ENCODE measurements around the gene HSF5. TPM values are rescaled to one million over a fixed set of nuclear protein-coding genes. Genes with fewer than 3 reads are reported as not detected.
A peak's percentile ranks its signal among the peaks of the same experiment; 100 is the strongest.

The HSF5 gene
- total RNA-seq, 1 donor from 2014 or later: not detected

DNA sequence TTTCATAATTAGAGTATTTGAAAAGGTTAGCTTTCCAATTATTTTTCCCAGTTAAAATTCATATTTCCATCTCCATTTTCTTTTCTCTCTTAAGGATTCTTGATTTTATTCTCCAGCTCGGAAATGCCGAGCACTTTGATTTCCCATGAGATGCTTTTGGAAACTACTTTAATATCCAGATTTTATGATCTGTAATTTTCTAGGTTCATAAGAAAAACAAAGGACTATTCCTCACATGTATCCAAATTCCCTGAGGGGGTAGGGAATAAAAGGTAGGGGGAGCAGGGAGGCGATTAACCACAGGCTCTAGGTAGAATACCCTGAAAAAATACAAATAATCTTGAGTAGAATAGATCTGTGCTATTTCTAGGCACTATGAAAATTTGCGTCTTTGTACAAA is 71.8 kb downstream of the HSF5 start:
- Histone ChIP-seq H3K27me3 (ENCODE audit: low read depth) (peaks cover 16% of the 10 kb centered on the region), H3K9me3 (replicated peaks) (no peaks in the 10 kb centered on the region), H3K36me3 (no peaks in the 10 kb centered on the region), H3K27ac (replicated peaks) (peak overlapping the region; percentile 71), H3K4me3 (peak overlapping the region; percentile 64), H3K4me1 (peaks cover 7% of the 10 kb centered on the region)
- no peak for DNase-seq
- TF ChIP-seq, protein P1, sequence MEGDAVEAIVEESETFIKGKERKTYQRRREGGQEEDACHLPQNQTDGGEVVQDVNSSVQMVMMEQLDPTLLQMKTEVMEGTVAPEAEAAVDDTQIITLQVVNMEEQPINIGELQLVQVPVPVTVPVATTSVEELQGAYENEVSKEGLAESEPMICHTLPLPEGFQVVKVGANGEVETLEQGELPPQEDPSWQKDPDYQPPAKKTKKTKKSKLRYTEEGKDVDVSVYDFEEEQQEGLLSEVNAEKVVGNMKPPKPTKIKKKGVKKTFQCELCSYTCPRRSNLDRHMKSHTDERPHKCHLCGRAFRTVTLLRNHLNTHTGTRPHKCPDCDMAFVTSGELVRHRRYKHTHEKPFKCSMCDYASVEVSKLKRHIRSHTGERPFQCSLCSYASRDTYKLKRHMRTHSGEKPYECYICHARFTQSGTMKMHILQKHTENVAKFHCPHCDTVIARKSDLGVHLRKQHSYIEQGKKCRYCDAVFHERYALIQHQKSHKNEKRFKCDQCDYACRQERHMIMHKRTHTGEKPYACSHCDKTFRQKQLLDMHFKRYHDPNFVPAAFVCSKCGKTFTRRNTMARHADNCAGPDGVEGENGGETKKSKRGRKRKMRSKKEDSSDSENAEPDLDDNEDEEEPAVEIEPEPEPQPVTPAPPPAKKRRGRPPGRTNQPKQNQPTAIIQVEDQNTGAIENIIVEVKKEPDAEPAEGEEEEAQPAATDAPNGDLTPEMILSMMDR (IDR thresholded peaks at IDR 0.05; ENCODE audit: borderline replicate concordance): no peak
- intact Hi-C loops (cut with micrococcal nuclease): no loop called here

DNA sequence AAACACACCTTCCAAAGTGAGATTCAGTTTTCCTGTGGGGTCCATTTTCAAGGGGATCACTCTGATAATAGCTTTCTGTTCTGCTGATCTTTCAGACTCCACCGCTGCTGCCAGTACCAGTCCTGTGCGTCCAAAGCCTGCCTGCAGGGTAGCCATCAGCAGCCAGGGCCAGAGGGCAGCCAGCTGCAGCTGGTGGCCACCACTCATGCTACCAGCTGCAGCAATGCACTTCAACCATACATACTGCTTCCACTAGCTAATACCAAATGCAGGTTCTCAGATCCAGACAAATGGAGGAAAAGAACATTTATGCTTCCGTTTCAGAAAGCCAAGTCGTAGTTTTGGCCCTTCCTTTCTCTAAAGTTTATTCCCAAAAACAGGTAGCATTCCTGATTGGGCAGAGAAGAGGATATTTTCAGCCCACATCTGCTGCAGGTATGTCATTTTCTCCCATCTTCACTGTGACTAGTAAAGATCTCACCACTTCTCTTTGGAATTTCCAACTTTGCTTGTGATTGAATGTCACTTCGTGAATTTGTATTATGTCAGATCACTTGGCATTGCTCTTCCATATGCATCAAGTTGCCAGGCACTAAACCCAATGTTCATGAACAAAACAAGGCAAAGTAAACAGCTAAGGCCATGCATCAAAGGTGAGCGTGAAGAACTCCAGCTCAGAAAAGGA is 72.7 kb downstream of the HSF5 start:
- peaks cover 10% of the 10 kb centered on the region for H3K27me3 ChIP-seq (ENCODE audit: low read depth)
- H3K36me3 ChIP-seq: no peaks in the 10 kb centered on the region
- peak overlapping the region; percentile 71 for H3K27ac ChIP-seq (replicated peaks)
- H3K4me1 ChIP-seq: peaks cover 7% of the 10 kb centered on the region
- DNase-seq: peak; percentile 26
- TF ChIP-seq, protein P1 (IDR thresholded peaks at IDR 0.05; ENCODE audit: borderline replicate concordance): peak; percentile 35
- peak overlapping the region; percentile 64 for H3K4me3 ChIP-seq
- intact Hi-C loops (cut with micrococcal nuclease): no loop called here
- no peaks in the 10 kb centered on the region for H3K9me3 ChIP-seq (replicated peaks)

DNA sequence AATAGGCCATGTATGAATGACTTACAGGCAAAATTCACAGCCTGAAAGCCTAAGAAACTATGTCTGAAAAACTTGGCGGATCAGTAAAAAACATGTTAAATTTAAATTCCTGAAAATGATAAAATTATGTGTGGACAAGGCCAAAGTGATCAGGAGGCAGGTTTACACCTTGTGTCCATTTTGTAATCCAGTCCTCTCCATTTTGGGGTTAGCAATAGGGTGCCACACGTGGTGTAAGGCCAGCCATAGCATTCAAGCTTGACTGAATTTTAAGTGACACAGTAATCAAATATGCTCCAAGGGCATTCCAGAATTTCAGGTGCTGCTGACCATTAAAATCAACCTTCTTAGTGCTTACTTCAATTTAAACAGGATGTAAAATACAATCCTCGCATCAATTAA is 73.6 kb downstream of the HSF5 start:
- H3K27me3 ChIP-seq (ENCODE audit: low read depth): peaks cover 5% of the 10 kb centered on the region
- peak overlapping the region; percentile 64 for H3K4me3 ChIP-seq
- TF ChIP-seq, protein P1 (IDR thresholded peaks at IDR 0.05; ENCODE audit: borderline replicate concordance): no peak
- H3K9me3 ChIP-seq (replicated peaks): no peaks in the 10 kb centered on the region
- intact Hi-C loops (cut with micrococcal nuclease): no loop called here
- H3K27ac ChIP-seq (replicated peaks): no peak overlapping the region
- peaks cover 7% of the 10 kb centered on the region for H3K4me1 ChIP-seq
- DNase-seq: no peak
- H3K36me3 ChIP-seq: no peaks in the 10 kb centered on the region

DNA sequence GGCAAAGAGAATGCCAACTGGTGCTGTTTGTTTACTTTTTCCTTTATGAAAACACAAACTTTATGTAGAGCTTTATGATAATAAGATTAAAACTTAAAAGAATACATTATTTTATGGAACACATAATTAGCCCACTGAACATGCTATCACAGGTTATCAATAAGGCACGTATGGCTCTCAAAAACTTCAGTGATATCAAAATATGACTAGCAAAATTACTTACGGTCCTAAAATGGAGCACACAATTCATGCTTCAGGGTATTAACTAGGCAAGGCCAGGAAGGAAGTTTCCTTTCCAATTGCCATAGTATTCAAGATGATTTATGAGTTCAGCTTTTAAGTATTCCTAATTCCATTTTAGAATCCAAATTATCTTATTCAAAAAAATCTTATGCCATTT is 74.5 kb downstream of the HSF5 start:
- no peaks in the 10 kb centered on the region for H3K9me3 ChIP-seq (replicated peaks)
- no peak for DNase-seq
- intact Hi-C loops (cut with micrococcal nuclease): no loop called here
- no peaks in the 10 kb centered on the region for H3K36me3 ChIP-seq
- TF ChIP-seq, protein P1 (IDR thresholded peaks at IDR 0.05; ENCODE audit: borderline replicate concordance): no peak
- H3K27me3 ChIP-seq (ENCODE audit: low read depth): peaks cover 5% of the 10 kb centered on the region
- no peak overlapping the region for H3K27ac ChIP-seq (replicated peaks)
- peak overlapping the region; percentile 64 for H3K4me3 ChIP-seq
- peaks cover 7% of the 10 kb centered on the region for H3K4me1 ChIP-seq

DNA sequence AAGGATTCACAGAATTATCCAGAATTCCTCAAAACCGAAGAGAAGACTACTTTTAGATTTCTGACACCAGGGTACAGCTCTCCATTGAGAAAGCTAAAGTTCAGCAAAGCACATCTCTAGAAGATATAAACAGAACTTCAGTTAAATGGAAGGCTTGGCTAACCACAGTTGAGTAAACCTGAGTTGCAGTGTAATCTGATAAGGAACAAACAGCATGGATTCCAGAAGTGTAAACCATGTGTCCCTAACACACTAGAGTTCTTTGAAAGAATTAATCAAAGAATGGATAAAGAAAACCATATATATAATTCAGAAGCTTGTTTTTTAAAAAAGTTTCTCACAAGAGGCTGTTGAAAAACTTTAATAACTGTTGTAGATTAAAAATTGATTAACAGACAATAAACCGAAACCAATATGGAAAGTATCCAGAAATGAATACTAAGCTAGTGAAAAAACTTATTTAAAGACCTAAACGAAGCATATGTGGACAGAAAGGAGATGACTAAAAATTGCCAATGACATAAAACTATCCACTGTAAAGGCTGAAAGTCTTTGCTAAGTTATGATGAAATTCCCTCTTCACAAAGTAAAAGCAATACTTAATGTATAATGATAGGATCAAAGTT is 75.1 kb downstream of the HSF5 start:
- peaks cover 7% of the 10 kb centered on the region for H3K4me1 ChIP-seq
- no peak overlapping the region for H3K27ac ChIP-seq (replicated peaks)
- DNase-seq: no peak
- H3K27me3 ChIP-seq (ENCODE audit: low read depth): peaks cover 5% of the 10 kb centered on the region
- TF ChIP-seq, protein P1 (IDR thresholded peaks at IDR 0.05; ENCODE audit: borderline replicate concordance): no peak
- no peaks in the 10 kb centered on the region for H3K9me3 ChIP-seq (replicated peaks)
- peak overlapping the region; percentile 64 for H3K4me3 ChIP-seq
- intact Hi-C loops (cut with micrococcal nuclease): no loop called here
- no peaks in the 10 kb centered on the region for H3K36me3 ChIP-seq
